Sigmoid colon (tissue), 4 donors: ENCODE measurements around the gene PPP6R3.

Experiments used
- POLR2AphosphoS5 ChIP-seq, 4 donors: sonication (generic); formaldehyde crosslinking; IDR thresholded peaks; one replicate each; pipeline ENCODE4 v1.6.1; 2017; ENCODE audit warnings: antibody characterized with exemption in 4 of 4
- TF ChIP-seq, protein P1 (sequence below), 4 experiments: fragments of 450-650 bp in 3 of 4; fragments of 200-600 bp in 1 of 4; IDR thresholded peaks; one replicate each; pipeline ENCODE4 v1.5.1; 2016 to 2019; ENCODE audit warnings: antibody characterized with exemption in 4 of 4, mild to moderate bottlenecking in 3 of 4, moderate library complexity in 2 of 4

DNA sequence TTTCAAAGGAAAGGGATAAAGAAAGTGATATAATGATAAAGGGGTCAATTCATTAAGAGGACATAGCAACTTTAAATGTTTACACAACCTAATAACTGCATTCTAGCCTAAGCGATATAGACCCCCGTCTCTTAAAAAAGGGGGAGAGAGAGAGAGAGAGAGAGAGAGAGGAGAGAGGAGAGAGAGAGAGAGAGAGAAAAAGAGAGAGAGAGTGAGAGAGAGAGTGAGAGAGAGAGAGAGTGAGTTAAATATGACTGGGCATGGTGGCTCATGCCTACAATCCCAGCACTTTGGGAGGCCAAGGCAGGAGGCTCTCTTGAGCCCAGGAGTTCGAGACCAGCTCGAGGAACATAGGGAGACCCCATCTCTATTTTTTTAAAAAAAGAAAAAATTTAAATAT lies 133.6 kb downstream of the PPP6R3 start:
- TF ChIP-seq, protein P1, sequence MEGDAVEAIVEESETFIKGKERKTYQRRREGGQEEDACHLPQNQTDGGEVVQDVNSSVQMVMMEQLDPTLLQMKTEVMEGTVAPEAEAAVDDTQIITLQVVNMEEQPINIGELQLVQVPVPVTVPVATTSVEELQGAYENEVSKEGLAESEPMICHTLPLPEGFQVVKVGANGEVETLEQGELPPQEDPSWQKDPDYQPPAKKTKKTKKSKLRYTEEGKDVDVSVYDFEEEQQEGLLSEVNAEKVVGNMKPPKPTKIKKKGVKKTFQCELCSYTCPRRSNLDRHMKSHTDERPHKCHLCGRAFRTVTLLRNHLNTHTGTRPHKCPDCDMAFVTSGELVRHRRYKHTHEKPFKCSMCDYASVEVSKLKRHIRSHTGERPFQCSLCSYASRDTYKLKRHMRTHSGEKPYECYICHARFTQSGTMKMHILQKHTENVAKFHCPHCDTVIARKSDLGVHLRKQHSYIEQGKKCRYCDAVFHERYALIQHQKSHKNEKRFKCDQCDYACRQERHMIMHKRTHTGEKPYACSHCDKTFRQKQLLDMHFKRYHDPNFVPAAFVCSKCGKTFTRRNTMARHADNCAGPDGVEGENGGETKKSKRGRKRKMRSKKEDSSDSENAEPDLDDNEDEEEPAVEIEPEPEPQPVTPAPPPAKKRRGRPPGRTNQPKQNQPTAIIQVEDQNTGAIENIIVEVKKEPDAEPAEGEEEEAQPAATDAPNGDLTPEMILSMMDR (IDR thresholded peaks at IDR 0.05), result no peak
- TF ChIP-seq POLR2AphosphoS5 (IDR thresholded peaks at IDR 0.05), result no peak
